Glomerular endothelial cell (primary cell): ENCODE measurements around the gene PDE2A. TPM values are rescaled to one million over a fixed set of nuclear protein-coding genes. Genes with fewer than 3 reads are reported as not detected.

Source experiments
- DNase-seq: peaks from one replicate; pipeline ENCODE4 v3.0.0-alpha.2; 2011; ENCODE audit warnings: low read depth, low spot score; ENCODE audit errors: extremely low read depth
- total RNA-seq: library from RNA; depleted of rRNA; stranded (reverse); fragments of >200 nt; gene quantifications from 2 replicates; pipeline ENCODE4 v1.2.3, GENCODE V29; 2015

The PDE2A gene
- total RNA-seq, 1 donor from 2014 or later: 81.2 TPM

DNA sequence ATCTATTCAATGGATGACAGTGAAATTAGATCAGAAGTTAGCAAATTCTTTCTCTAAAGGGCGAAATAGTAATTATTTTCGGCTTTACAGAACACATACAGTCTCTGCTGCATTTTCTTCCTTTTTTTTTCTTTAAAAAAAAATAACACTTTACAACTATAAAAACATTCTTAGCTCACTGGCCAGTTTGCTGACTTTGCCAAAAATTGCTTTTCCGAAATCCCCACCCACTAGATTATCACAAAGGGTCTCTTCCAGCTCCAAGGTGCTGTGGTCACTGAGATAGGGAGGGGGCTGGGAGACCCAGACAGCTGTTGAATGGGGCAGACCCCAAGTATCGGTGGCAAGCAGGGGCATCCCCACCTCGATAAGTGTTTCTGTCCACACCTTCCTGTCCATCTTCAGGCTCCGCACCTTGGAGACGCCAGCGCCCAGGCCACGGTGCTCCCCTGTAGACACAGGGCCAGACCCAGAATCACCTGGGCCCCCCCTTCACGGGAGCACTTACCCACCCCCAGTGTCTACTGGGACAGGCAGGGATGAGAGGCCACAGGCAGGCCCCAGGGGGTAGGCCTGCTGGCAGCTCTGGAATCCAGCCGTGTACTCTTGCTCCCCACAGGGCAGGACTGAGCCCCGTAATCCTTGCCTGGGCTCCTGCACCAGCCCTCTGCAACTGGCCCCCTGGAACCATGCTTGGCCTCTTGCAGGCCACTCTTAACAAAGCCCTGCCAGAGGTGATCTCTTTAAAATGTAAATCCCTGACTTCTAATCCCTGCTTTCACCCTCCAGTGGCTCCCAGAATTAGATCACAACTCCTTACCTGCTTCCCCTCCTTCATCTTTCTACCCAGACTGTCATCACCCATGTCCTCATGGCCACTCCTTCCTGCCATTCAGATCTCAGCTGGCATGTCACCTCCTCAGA is 31.5 kb upstream of the PDE2A start:
- no peak for DNase-seq

DNA sequence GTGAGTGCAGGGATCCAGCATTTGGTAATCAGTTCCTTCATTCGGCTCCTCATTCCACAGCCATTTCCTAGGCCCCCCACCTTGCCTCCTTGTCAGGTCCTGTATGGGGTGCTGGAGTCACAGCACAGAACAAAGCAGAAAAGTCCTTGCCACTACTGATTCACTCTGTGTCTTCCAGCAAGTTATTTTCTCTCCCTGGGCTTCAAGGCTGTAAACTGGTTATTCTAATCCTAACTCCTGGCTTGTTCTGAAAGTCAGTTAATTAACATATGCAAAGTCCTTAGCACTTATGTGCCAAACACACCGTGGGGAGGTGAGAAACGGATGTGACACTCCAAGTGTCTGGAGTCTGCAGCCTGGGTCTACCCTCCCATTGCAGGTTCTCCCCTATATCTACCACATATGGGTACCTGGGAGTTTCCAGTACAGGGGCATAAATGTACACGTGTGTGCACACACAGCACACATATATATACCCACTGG is 30.6 kb upstream of the PDE2A start:
- no peak for DNase-seq

DNA sequence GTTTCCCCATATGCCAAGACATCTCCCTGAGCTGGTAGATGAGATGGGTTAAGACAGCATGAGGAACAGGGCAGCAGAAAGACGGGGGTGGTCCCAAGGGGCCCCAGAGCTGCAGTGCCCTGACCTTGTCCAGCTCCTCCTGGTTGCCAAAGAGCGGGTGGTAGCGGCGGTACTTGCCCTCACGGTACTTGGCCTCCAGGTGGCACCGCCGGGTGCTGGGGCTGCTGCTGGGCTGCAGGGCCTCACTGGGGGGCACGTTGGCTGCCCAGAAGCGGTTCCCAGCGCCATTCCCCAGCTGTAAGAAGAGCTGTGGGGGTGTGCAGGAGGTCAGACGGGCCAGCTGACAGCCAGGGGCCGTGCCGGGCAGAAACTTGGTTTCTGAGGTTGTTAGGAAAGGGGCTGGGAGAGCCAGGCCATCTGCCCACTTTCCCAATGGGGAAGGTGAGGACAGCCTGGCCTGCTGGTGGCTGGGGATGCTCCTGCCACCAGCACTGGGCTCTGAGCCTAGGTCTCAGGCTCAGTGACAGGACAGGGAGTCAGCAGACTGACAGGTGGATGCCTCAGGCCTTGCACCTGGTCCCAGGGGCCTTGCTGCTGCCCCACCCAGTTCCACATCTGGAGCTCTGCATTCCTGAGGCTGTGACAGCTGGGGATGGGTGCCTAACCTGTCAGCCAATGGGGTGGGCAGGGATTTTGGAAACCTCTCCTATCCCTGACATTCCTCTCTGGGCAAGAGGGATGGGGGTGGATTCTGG is 30.0 kb upstream of the PDE2A start:
- DNase-seq: no peak

DNA sequence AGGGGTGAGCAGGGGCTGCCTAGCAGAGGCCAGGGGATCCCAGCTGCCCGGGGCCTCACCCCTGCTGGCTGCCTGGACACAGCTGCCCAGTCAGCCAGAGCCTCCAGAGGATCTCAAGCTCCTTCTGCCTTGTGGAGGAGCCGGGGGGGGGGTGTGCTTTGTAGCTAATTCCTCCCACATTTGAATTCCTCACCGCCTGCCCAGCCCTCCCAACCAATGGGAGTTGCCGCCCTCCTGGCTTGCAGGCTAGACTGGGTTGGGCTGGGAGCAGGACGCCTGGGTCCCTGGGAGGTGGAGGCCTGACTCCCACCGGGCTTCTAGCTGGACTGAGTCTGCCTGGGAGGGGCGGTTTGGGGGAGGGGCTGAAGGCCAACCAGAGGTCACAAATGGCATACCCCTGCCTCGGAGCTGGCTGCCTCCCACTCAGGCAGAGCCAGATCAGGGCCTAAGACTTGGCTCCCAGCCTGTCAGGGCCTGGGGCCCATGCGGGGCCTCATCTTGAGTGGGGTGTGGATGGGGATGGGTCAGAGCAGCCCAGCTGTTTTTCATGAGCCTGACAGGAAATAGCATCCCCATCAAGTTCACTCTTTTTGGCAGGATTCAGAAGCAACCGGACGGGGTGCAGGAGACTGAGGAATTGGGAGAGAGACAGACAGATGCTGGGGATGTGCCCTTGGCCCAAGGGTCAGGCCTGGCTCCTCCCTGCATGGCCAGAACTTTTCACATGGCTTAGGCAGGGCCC is 29.2 kb upstream of the PDE2A start:
- no peak for DNase-seq

DNA sequence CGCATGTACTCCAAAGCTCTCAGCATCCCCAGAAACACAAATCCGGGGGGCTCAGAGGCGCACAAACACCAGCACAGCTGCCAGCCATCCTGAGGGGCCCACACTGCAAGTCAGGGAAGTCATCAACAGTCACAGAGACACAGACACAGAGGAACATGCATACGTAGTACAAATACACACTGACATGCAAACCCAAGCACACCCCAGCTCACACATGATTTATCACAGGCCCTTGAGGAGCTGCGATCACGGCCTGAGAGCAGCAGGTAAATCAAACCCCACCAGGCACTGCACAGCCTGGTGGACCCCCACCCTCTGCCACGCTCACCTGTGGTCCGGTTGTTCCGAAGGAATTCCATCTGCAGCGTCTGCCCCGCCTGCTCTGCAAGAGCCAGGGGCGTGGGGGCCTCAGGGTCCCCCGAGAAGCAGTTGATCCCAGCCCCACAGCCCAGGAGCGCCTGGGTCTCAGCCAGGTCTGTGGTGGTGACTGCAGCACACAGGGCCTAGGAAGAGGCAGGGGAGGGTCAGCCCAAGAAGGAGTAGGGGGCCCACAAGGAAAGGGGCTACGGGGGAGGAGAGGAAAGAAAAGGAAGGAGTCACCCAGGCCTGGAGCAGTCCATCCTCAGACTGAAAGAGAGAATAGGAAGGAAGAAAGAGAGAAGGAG is 28.5 kb upstream of the PDE2A start:
- DNase-seq: no peak

DNA sequence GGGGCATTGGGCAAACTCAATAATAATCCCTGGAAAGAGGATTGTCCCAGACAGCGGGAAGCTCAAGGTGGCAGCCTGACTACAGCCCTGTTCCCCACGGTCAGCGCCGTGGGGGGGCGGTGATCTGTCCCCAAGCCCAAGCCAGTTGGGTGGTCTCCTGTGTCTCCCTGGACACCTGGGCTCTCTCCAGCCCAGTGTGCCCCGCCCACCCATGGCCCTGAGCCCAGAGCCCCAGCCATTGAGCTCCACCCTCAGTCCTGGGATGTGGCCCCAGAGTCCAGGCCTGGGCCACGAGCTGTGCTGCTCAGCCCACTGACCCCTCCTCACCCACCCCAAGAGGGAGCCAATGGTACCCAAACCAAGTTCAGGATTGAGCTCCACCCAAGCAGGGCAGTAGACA is 27.9 kb upstream of the PDE2A start:
- no peak for DNase-seq

DNA sequence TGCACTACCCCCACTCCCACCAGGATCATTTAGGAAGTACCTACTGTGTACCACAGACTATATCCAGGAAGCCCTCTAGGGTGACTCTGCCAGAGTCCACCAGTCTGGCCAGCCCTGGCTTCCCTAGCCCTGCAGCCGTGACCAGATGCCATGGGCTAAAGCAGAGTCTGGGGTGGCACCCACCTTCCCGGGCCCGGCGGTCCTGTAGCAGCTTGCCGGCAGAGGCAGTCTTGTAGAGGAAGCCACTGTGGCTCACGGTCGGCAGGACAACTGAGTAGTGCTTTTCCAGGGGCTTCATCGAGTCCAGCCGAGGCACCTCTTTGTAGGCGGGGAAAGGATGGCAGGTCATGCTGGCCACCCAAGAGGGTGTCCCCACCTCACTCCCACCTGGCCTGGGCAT is 27.2 kb upstream of the PDE2A start:
- no peak for DNase-seq

DNA sequence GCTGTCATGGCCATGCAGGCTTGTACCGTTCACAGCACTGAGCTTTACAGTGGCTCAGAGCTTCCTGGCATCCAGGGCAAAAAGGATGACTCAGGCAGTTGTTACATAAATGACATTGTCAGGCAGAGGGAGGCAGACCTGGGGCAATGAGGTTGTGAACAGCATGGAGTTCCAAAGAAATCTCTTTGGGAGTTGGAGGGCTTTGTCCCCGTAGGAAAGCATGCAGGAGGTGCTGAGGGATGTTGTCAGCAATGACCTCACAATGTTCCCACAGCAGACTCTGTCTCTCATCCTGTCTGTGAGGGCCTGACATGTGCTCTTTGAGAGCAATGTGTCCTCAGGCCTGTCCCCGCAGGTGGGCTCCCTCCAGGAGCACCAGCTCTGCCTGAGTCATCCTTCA is 25.9 kb upstream of the PDE2A start:
- no peak for DNase-seq

DNA sequence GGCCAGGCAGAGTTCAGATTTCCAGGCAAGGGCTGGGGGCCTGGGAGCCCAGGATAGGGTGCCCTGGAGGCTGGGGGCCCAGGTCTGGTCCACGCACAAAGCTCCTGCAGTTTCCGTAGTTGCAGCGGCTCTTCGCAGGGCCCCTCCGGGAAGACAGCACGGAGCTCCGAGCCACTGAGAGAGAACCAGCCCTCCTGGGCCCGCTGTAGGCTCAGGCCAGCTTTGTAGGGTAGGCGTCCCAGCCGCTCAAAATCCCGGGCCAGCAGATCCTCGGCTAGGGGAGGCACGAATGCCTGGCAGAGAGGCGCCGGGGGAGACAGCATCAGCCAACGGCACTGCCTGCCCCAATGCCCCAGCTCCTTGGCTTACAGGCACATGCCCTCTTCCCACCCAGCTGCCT is 23.6 kb upstream of the PDE2A start:
- no peak for DNase-seq

DNA sequence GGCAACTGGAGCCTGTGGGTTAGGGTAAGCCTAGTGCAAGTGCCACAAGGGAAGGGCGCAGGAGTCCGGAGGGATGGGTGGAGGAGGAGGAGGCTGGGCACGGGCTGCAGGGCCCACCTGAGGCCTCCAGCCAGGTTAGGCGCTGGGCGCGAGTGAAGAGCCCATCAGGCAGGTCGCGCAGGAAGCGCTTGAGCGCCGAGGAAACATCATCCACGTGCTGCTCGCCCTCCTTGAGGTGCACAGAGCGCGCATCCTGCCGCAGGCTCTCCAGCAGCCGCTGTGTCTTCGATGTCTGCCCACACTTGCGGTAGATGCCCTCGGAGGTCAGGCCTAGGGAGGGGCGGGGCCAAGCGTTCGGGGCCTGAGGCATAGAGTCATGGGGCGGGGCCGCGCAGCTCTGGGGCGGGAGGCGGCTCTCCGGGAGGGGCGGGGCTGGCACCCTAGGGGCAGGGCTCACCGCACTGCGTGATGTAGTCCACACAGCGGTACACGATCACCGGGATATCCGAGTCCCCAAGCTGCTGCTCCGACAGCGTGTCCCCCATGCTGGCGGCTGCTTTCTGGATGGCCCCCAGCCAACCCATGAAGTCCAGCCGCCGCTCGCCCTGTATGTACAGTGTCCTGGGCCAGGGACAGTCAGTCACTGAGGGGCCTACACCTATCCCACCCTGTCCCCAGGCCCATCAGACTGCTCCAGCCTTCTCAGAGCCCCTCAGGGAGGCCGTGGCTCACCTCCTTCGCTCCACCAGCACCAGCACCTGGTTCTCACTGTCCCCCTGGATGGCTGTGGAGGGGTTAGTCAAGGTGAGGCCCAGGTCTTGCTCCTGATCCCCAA is 22.9 kb upstream of the PDE2A start:
- DNase-seq: no peak

DNA sequence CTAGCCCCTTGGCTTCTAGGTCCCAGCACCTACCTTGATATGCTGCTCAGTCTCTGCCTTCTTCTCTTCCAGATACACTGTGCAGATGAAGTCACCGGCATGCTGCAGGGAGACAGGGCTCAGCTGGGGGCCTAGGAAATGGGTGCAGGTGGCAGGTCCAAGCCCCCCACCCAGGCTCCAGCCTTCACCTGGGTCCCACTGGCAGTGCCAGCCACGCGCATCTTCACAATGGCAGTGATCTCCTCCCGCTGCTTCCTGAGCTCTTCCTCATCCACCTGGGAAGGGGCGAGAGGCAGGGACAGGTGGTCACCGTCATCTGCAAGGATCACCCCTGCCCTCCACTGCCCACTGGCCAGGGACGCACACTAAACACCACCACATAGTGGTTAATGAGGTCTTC is 21.1 kb upstream of the PDE2A start:
- DNase-seq: no peak

DNA sequence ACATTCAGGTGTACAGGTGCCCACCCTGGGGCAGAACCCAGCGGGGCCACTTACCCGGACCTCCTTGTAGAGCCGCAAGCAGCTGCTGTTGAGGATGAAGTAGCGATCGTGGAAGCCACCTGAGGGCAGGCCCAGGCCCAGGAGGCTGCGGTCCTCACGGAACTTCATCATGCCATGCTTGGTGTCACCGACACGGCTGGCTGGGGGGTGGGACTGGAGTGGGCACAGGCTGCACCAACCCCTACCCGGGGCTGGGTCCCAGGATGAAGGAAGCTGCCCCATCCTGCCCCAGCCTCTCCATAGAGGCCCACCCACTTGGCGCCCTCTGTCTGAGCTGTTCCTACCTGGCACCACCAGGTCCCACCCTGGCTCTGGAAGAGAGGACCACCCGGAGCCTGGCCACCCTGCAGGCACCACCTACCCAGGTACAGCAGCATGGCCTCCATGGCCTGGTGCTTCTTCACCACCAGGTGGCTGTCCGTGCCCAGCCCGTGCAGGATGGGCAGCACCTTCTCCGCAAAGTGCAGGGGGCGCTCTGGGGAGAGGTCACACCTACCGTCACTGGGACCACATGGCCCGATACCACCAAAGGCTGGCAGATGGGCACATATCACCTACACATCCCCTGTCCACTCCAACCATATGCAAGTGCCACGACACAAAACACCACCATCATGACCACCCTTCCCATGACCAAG is 19.2 kb upstream of the PDE2A start:
- no peak for DNase-seq

DNA sequence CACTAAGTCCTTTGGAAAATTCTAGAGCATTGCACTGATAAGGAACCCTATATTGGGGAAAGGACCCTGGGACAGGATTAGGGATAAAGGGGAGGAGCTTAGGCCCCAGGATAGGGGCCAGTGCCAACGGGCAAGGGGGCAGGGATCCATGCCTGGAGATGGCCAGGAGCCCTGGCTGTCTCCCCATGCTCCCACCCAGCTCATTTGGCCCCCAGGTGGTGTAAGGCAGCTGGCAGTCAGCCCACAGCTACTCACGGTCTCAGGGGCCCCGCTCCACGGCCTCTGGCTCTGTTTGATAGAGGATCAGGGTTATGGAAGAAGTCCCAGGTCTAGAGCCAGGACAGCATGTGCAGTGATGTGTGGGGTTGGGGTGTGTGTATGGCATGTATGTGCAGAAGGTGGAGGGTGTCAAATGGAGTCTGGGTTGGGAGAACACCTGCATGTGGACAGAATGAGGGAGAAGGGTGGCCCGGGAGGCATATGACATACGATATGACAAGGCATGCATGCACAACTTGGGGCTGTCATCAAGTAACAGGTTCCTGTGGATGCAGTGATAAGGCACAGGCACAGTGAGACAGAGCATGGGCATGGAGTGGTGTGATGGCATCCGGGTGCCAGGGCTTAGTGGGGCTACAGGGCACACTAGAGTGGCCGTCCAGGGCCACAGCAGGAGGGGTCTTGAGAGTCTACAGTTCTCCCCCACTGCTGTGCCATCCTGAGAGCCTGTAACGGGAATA is 18.4 kb upstream of the PDE2A start:
- no peak for DNase-seq

DNA sequence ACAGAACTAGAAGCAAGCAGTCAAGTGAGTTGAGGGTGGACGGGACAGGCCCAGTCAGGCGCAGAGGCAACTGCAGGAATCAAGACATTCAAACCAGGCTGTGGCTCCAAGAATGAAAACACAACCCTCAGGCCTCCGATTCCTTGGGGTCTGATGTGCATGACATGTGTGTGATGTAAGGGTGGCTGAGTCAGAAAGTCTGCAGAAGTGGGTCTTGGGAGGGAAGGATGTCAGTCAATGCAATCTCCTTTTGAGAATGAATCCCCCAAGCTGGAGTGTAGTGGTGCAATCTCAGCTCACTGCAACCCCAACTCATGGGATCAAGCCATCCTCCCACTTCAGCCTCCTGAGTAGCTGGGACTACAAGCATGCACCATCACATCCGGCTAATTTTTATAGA is 15.9 kb upstream of the PDE2A start:
- no peak for DNase-seq

DNA sequence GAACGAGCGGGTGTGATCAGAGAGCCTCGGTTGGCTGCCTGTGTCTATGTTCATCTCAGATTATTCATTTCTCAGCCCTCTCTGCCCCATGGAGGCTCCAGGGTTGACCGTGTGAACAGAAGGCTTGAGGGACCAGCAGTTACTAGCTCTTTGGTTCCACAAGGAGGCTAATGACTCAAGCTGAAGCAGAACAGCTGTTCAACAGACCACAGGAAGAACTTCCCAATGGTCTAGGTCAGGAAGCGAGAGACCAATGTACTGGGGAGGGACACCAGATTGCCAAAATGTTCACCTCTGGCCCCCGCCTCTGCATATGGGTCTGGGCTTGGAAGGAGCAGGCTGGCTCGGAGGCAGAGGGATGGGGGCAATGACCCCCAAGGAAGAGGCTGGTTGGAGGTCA is 14.7 kb upstream of the PDE2A start:
- DNase-seq: no peak

DNA sequence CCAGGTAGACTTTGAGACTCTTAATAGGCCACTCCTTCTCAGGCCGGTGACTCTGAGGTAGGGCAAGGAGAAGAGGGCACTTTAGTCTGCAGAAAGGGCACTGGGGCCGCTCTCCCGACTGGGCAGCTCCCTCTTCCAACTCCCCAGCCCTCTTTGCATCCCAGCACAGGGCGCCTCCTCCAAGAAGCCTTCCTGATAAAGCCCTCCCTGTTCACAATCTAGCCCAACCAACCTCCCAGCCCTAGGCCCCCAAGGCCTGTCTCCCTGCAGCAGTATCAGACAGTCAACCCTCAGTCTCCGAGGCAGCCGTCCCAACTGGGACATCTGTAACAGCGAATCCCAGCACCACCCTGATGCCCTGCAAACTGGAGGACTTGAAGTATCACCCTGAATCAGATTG is 14.3 kb upstream of the PDE2A start:
- DNase-seq: no peak

DNA sequence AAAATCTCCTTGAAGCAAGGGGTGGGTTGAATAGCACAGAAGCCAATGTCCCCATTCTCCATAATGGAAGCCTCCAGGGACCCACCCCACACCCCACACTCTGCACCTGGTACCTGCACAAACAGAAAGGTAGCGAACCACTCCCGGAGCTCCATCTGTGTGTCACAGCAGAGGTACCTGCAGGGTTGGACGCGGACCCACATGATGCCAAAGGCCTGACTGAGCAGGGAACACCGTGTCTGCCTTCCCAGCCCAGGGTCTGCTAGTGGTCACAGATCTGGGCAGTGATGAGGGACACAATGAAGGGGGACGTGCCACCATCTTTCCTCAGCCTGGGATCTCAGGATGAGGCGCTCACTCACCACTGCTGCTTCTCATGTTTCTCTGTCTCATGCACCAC is 13.1 kb upstream of the PDE2A start:
- DNase-seq: no peak

DNA sequence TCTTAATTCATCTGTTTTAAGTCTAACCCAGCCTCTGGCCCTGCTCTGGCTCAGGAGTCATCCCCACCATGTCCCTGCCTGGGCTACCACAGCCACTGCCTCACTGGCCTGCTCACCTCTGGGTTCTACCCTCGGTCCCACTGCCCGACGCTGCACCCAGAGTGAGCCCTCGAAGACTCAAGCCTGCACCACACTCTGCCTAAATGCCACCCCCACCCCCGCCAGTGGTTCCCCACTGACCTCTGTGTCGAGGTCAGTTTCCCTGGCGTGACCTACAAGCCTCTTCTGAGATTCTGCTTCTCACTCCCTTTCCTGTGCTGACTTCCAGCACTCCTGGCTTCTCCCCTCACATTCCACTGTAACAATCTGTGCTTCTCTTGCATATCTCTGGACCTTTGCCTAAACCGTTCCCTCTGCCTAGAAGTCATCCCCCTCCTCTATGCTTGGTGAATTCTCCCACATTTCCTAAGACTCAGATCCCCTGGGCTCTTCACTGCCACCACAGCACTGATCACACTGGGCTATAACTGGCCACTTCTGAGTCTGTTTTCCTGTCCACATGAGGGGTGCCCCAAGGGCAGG is 12.5 kb upstream of the PDE2A start:
- no peak for DNase-seq
